GM21825 (cell line): ENCODE measurements around the gene PRKCE.

Experiments
- ATAC-seq: cut with Tn5 transposase; IDR thresholded peaks from one replicate; pipeline ENCODE4 v1.9.1; 2021; ENCODE audit warnings: mild to moderate bottlenecking, moderate library complexity; ENCODE audit not compliant: unreplicated experiment

The PRKCE gene

GRCh38 chr2:46087492-46087891 lies 436.0 kb downstream of the PRKCE start:
- no peak for ATAC-seq

- no peak for ATAC-seq
Observed at GRCh38 chr2:46091004-46091403, 439.5 kb downstream of the PRKCE start.

GRCh38 chr2:46091961-46092667 lies 440.6 kb downstream of the PRKCE start:
- ATAC-seq: no peak

GRCh38 chr2:46094689-46095088 lies 443.2 kb downstream of the PRKCE start:
- ATAC-seq: no peak

- no peak for ATAC-seq
Observed at GRCh38 chr2:46095830-46096229, 444.4 kb downstream of the PRKCE start.

- ATAC-seq: no peak
Observed at GRCh38 chr2:46096260-46096659, 444.8 kb downstream of the PRKCE start.

GRCh38 chr2:46097714-46098480 lies 446.4 kb downstream of the PRKCE start:
- no peak for ATAC-seq

GRCh38 chr2:46098621-46099062 lies 447.2 kb downstream of the PRKCE start:
- no peak for ATAC-seq

- ATAC-seq: no peak
Observed at GRCh38 chr2:46101557-46102220, 450.2 kb downstream of the PRKCE start.

GRCh38 chr2:46106690-46107089 lies 455.2 kb downstream of the PRKCE start:
- ATAC-seq: no peak

- no peak for ATAC-seq
Observed at GRCh38 chr2:46114996-46115395, 463.5 kb downstream of the PRKCE start.

- no peak for ATAC-seq
Observed at GRCh38 chr2:46116150-46116549, 464.7 kb downstream of the PRKCE start.

- no peak for ATAC-seq
Observed at GRCh38 chr2:46116553-46116991, 465.1 kb downstream of the PRKCE start.

- no peak for ATAC-seq
Observed at GRCh38 chr2:46117379-46117778, 465.9 kb downstream of the PRKCE start.

GRCh38 chr2:46117994-46118393 lies 466.5 kb downstream of the PRKCE start:
- ATAC-seq: no peak

GRCh38 chr2:46118656-46119371 lies 467.3 kb downstream of the PRKCE start:
- ATAC-seq: no peak

GRCh38 chr2:46119453-46119852 lies 468.0 kb downstream of the PRKCE start:
- ATAC-seq: no peak

- no peak for ATAC-seq
Observed at GRCh38 chr2:46120792-46121555, 469.5 kb downstream of the PRKCE start.

- no peak for ATAC-seq
Observed at GRCh38 chr2:46122318-46122976, 471.0 kb downstream of the PRKCE start.

GRCh38 chr2:46123013-46123412 lies 471.5 kb downstream of the PRKCE start:
- no peak for ATAC-seq
